GM12864 (cell line): ENCODE measurements around the gene SELE.
"Not testable (repeated sequence)": the region's sequence is repeated elsewhere in the genome, so short reads cannot be mapped to it uniquely, and the experiment has no call there.

ENCODE experiments used
- DNase-seq: peaks from one replicate; pipeline ENCODE4 v3.0.0-alpha.2; 2011; ENCODE audit warnings: low read depth
- H3K4me3 ChIP-seq: 2 replicates; pipeline ENCODE4 v1.5.1; 2011; ENCODE audit warnings: mild to moderate bottlenecking, low read depth, low read length, control low read depth
- TF ChIP-seq, protein P1 (sequence below): IDR thresholded peaks from 2 replicates; pipeline ENCODE4 v1.5.1; 2011; ENCODE audit warnings: low read depth, mild to moderate bottlenecking, moderate library complexity, low read length, control low read depth, inconsistent platforms; ENCODE audit errors: missing control alignments

SELE gene

DNA sequence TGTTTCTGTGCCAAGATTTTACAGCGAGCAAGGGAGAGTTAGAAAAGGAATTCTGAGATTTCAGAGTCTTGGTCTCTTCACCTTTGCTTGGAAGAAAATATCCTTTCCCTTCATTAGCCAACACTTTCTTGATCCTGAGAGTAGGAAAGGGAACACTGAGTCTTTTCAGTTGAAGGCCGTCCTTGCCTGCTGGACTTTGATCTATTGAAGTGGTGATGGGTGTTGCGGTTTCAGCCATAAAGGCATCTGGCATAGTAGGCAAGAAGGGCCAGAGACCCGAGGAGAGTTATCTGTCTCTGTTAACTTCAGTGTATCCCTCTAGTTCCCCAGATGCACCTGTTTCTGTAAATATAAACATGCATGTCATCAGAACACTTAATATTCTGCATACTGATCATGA, 9.7 kb downstream of the SELE start:
- DNase-seq: no peak
- TF ChIP-seq, protein P1, sequence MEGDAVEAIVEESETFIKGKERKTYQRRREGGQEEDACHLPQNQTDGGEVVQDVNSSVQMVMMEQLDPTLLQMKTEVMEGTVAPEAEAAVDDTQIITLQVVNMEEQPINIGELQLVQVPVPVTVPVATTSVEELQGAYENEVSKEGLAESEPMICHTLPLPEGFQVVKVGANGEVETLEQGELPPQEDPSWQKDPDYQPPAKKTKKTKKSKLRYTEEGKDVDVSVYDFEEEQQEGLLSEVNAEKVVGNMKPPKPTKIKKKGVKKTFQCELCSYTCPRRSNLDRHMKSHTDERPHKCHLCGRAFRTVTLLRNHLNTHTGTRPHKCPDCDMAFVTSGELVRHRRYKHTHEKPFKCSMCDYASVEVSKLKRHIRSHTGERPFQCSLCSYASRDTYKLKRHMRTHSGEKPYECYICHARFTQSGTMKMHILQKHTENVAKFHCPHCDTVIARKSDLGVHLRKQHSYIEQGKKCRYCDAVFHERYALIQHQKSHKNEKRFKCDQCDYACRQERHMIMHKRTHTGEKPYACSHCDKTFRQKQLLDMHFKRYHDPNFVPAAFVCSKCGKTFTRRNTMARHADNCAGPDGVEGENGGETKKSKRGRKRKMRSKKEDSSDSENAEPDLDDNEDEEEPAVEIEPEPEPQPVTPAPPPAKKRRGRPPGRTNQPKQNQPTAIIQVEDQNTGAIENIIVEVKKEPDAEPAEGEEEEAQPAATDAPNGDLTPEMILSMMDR: no peak
- no peak overlapping the region for H3K4me3 ChIP-seq

DNA sequence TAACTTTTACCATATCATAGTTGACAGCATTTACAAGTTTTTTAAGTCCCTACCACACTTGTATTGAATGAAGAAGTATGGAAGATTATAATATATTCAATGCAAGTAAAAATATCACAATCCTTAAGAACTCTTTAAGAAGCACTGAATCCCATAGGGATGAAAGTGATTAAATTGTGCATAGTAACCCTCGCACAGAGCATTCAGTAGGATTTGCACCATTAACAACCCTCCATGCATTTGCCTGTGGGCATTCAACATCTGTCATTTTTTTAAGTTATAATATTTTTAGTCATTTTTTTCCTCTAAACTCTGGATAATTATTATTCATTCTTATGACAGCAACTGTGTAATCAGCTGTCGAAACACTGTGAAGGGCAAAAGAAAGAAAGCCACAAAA, 10.1 kb downstream of the SELE start:
- no peak overlapping the region for H3K4me3 ChIP-seq
- DNase-seq: no peak
- TF ChIP-seq, protein P1: no peak

DNA sequence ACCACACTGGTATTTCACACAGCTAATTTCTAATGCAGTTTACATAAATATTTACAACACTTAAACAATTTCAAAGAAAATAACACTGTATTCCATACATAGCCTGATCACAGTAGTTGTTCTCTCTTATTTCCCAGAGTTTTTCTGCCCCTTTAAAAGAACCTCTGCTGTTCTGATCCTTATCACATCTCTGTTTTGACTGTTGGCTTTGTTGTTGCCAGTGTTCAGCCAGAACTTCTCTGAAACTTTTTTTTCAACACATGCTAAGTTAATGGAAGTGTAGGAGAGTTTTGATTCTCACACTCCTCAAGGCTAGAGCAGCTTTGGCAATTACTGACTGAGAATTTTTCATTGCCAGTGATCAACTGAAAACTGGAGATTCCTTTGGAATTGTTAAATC, 11.1 kb downstream of the SELE start:
- no peak overlapping the region for H3K4me3 ChIP-seq
- DNase-seq: no peak
- TF ChIP-seq, protein P1: no peak

DNA sequence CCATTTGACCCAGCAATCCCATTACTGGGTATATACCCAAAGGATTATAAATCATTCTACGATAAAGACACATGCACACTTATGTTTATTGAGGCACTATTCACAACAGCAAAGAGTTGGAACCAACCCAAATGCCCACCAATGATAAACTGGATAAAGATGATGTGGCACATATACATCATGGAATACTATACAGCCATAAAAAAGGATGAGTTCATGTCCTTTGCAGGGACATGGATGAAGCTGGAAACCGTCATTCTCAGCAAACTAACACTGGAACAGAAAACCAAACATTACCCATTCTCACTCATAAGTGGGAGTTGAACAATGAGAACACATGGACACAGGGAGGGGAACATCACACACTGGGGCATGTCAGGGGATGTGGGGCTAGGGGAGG, 18.8 kb downstream of the SELE start:
- H3K4me3 ChIP-seq, DNase-seq: not testable (repeated sequence)

DNA sequence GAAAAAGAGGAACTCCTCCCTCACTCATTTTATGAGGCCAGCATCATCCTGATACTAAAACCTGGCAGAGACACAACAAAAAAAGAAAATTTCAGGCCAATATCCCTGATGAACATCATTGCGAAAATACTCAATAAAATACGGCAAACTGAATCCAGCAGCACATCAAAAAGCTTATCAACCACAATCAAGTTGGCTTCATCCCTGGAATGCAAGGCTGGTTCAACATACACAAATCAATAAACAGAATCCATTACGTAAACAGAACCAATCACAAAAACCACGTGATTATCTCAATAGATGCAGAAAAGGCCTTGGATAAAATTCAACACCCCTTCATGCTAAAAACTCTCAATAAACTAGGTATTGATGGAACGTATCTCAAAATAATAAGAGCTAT, 20.8 kb downstream of the SELE start:
- H3K4me3 ChIP-seq, DNase-seq: not testable (repeated sequence)

DNA sequence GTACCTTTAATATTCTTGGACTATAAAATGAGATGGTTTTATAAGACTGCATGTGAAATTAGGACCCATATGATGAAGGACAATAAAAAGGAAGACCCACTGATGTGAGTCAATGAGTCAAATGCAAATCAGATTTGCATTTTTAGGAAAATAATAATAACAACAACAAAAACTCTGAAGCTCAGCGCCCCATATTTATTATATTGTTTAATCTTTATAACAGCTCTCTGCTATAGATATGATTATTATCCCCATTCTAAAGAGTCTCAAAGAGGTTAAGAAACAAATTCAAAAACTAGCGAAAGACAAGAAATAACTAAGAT, 21.6 kb downstream of the SELE start:
- no peak overlapping the region for H3K4me3 ChIP-seq
- no peak for DNase-seq
- TF ChIP-seq, protein P1: no peak

DNA sequence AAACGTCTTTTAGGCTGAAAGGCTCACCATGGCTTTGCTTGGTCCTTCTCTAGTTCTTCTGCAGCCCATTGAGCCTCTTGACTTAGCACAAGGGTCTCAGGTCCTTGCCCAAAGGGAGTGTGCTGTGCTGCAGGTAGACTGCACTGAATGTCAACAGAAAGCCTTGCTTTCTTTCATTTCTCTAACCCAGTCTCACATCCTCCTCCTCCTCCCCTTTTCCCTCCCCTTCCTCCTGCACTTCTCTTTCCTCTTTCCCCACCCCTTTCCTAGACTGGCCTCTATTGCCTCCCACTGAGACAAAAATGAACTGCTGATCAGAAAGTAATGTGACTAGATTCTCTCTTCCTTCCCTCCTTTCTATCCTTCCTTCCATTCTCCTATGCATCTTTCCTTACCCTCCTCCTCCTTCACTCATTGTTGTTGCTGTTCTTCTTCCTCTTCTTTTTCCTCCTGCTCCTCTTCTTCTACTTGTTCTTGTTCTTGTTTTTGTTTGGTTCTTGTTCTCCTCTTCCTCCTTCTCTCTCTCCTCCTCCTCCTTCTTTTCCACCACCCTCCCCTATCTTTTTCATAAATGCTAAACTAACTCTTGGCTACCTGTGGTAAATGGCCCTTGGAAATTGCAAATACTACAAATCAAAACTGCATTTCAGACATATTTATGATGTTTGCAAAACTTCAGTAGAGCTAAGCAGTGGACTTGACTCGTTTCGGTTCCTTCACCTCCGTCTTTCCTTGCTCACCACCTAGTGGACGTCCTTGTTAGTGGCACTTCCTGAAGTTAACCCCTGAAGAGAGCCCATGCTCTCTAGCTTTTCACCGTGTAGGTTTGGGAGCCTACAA, 22.2 kb downstream of the SELE start, which contains the start of gene SELL:
Gene SELL (minus strand): TSS at position 152 of the 840 bp plus-strand sequence. CDS start 122 bp downstream, at position 30.
- TF ChIP-seq, protein P1: peak; percentile 90
- peak; percentile 80 for DNase-seq
- peak within 1 kb of the TSS; percentile 44 for H3K4me3 ChIP-seq

DNA sequence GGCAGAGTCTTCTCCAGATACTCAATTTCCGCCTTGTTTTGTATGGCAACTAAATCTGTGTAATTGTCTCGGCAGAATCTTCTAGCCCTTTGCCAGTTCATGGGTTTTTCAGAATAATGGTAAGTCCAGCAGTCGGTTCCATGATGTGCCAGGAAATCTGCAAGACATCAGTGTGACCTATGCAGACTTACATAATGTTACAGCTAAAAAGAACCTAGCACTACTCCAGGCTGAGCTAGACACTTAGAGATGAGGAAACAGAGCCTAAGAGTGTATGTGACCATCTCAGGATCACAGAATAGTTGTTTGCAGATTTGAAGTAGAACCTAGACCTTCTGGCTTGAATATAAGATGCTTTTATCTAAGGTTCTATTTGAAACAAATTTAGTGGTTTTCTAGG, 25.2 kb downstream of the SELE start:
- DNase-seq: no peak
- TF ChIP-seq, protein P1: no peak
- peak overlapping the region; percentile 53; the same call in 1 of the 2 replicates for H3K4me3 ChIP-seq
